ENCODE data around the gene MBNL1. TPM values are rescaled to one million over a fixed set of nuclear protein-coding genes. Genes with fewer than 3 reads are reported as not detected.
"Not testable (repeated sequence)": the region's sequence is repeated elsewhere in the genome, so short reads cannot be mapped to it uniquely, and the experiment has no call there.

MBNL1 gene
- total RNA-seq, 6 experiments from 2014 or later = 49.9 to 89.6 (median 63.2) TPM

- Histone ChIP-seq H3K9me3 (no peaks in the 10 kb centered on the region), H3K36me3 (no peaks in the 10 kb centered on the region), H3K4me3 (no peak overlapping the region), H3K27me3 (no peaks in the 10 kb centered on the region), H3K4me1 (peaks cover 0 to 31% (median 0%) of the 10 kb centered on the region in 4 donors), H3K27ac (no peak overlapping the region)
- no peak for ATAC-seq
- no peak for DNase-seq
- 89% methylated on average over 2 of the region's 2 CpGs for WGBS (ENCODE audit: insufficient coverage, low coverage, low lambda C conversion rate, missing lambda C conversion rate)
- TF ChIP-seq CTCF (IDR thresholded peaks at IDR 0.05) (no peak), POLR2A (IDR thresholded peaks at IDR 0.05) (no peak)
- intact Hi-C loops (cut with DNase I) = no loop called here
These were observed 66.5 kb downstream of the MBNL1 start for GRCh38 chr3:152335273-152335672.

DNA sequence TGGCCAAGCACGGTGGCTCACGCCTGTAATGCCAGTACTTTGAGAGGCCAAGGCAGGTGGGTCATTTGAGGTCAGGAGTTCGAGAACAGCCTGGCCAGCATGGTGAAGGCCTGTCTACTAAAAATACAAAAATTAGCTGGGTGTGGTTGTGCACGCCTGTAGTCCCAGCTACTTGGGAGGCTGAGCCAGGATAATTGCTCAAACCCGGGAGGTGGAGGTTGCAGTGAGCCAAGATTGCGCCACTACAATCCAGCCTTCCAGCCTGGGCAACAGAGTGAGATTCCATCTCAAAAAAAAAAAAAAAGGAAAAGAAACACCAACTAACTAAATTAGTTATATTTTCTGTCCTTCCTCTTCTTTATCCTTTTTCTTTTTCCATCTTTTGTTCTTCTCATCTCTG is 68.6 kb downstream of the MBNL1 start:
- H3K9me3 ChIP-seq; H3K4me3 ChIP-seq; H3K36me3 ChIP-seq; H3K27me3 ChIP-seq; DNase-seq; intact Hi-C loops (cut with DNase I); H3K27ac ChIP-seq: not testable (repeated sequence)
- peak in 1 of 4 donors; percentile 71 for ATAC-seq
- H3K4me1 ChIP-seq = peaks cover 0 to 11% (median 0%) of the 10 kb centered on the region in 4 donors
- WGBS (ENCODE audit: insufficient coverage, low coverage, low lambda C conversion rate, missing lambda C conversion rate) = 83% methylated on average over 6 of the region's 6 CpGs

GRCh38 chr3:152338159-152338720 is 69.5 kb downstream of the MBNL1 start:
- Histone ChIP-seq H3K4me3 (no peak overlapping the region), H3K36me3 (no peaks in the 10 kb centered on the region), H3K27me3 (no peaks in the 10 kb centered on the region), H3K27ac (no peak overlapping the region), H3K4me1 (peaks cover 0 to 4% (median 0%) of the 10 kb centered on the region in 4 donors), H3K9me3 (no peaks in the 10 kb centered on the region)
- 92% methylated on average over 3 of the region's 5 CpGs for WGBS (ENCODE audit: insufficient coverage, low coverage, low lambda C conversion rate, missing lambda C conversion rate)
- intact Hi-C loops (cut with DNase I) = no loop called here
- ATAC-seq (no peak), DNase-seq (no peak)
- TF ChIP-seq CTCF (IDR thresholded peaks at IDR 0.05) = no peak
- no peak for TF ChIP-seq POLR2A (IDR thresholded peaks at IDR 0.05)

GRCh38 chr3:152339881-152340505 is 71.3 kb downstream of the MBNL1 start:
- H3K27ac ChIP-seq = no peak overlapping the region
- DNase-seq = no peak
- H3K27me3 ChIP-seq = no peaks in the 10 kb centered on the region
- ATAC-seq = no peak
- no peak for TF ChIP-seq CTCF (IDR thresholded peaks at IDR 0.05)
- no peak for TF ChIP-seq POLR2A (IDR thresholded peaks at IDR 0.05)
- WGBS (ENCODE audit: insufficient coverage, low coverage, low lambda C conversion rate, missing lambda C conversion rate) = 84% methylated on average over 4 of the region's 4 CpGs
- H3K9me3 ChIP-seq = no peaks in the 10 kb centered on the region
- H3K4me1 ChIP-seq = no peaks in the 10 kb centered on the region
- no peak overlapping the region for H3K4me3 ChIP-seq
- intact Hi-C loops (cut with DNase I) = no loop called here
- H3K36me3 ChIP-seq = no peaks in the 10 kb centered on the region

- Histone ChIP-seq H3K4me1 (peaks cover 0 to 14% (median 6%) of the 10 kb centered on the region in 4 donors), H3K27ac (no peak overlapping the region), H3K4me3 (no peak overlapping the region), H3K27me3 (no peaks in the 10 kb centered on the region), H3K36me3 (no peaks in the 10 kb centered on the region), H3K9me3 (no peaks in the 10 kb centered on the region)
- TF ChIP-seq POLR2A (IDR thresholded peaks at IDR 0.05) (no peak), CTCF (IDR thresholded peaks at IDR 0.05) (no peak)
- intact Hi-C loops (cut with DNase I) = no loop called here
- ATAC-seq (no peak), DNase-seq (no peak)
- 64% methylated on average over 1 of the region's 1 CpG for WGBS (ENCODE audit: insufficient coverage, low coverage, low lambda C conversion rate, missing lambda C conversion rate)
These were observed 76.5 kb downstream of the MBNL1 start for GRCh38 chr3:152345233-152345632.
